ENCODE data around the gene NRIP1.

DNA sequence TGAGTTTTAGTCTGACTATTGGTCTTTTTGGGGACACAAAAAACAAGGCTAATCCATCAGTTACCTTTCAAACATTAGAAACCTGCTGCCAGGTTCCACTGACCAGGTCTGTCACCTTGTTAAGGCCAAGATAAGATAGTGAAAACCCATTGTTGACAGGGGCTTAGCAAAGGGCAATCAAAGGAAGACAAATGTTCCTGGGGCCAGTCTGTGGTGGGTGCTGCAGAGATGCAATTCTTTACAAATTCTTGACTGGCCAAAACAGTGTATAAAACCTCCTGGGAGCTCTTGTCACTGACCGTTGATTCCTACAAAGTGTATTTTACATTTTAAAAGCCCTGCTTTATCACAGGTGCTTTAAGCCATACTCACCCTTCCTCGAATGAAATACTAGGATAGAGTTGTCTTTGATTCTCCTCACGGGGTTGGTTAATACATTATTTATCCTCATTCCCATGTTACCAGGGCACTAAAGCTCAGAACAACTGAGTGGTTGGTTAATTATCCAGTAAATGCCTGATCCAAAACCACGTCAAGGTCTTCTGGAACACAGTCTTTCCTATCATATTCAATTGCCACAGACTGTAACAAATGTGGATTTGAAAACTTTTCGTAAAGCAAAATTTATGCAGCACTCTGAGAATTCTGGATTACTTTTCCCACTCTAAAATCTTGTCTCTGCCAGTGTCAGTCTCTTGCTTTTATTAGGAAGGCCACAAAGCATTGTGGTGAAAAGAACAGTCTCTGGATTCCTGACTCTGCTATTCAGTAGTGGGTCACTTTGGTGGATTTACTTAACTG, 77.2 kb downstream of the NRIP1 start:
- no peak for TF ChIP-seq YY1 (IDR thresholded peaks at IDR 0.05; ENCODE audit: low read depth)
- no peak for TF ChIP-seq RAD21 (IDR thresholded peaks at IDR 0.05; ENCODE audit: low read depth)
- TF ChIP-seq, protein P1, sequence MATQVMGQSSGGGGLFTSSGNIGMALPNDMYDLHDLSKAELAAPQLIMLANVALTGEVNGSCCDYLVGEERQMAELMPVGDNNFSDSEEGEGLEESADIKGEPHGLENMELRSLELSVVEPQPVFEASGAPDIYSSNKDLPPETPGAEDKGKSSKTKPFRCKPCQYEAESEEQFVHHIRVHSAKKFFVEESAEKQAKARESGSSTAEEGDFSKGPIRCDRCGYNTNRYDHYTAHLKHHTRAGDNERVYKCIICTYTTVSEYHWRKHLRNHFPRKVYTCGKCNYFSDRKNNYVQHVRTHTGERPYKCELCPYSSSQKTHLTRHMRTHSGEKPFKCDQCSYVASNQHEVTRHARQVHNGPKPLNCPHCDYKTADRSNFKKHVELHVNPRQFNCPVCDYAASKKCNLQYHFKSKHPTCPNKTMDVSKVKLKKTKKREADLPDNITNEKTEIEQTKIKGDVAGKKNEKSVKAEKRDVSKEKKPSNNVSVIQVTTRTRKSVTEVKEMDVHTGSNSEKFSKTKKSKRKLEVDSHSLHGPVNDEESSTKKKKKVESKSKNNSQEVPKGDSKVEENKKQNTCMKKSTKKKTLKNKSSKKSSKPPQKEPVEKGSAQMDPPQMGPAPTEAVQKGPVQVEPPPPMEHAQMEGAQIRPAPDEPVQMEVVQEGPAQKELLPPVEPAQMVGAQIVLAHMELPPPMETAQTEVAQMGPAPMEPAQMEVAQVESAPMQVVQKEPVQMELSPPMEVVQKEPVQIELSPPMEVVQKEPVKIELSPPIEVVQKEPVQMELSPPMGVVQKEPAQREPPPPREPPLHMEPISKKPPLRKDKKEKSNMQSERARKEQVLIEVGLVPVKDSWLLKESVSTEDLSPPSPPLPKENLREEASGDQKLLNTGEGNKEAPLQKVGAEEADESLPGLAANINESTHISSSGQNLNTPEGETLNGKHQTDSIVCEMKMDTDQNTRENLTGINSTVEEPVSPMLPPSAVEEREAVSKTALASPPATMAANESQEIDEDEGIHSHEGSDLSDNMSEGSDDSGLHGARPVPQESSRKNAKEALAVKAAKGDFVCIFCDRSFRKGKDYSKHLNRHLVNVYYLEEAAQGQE (IDR thresholded peaks at IDR 0.05; ENCODE audit: low read depth) = no peak
